ENCODE measurements around the gene DHRS2.

DNA sequence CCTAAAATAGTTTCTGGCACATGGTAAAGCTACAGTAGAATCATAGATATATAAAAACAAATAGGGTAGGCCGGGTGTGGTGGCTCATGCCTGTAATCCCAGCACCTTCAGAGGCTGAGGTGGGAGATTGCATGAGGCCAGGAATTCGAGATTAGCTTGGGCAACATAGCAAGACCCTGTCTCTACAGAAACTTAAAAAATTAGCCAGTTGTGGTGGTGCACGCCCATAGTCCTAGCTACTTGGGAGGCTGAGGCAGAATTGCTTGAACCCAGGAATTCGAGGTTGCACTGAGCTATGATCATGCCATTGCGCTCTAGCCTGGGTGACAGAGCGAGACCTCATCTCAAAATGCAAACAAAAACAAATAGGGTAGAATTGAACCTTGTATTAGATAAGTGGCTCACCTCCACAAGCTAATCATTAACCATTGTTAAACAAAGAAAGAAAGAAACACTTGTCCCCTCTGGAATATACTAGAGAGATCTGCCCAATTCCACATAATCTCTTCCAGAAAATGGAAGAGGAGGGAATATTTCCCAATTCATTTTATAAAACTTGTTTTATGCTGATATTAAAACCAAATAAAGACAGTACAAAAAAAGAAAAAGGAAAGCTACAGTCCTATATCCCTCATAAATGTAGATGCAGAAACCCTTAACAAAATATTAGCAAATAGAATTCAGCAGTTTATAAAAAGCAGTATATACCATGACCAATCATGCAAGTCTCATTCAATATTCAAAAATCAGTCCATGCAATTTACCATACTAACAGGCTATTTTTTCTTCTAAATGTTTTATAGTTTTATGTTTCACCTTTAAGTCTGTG is 22.7 kb upstream of the DHRS2 start:
- TF ChIP-seq, protein P1, sequence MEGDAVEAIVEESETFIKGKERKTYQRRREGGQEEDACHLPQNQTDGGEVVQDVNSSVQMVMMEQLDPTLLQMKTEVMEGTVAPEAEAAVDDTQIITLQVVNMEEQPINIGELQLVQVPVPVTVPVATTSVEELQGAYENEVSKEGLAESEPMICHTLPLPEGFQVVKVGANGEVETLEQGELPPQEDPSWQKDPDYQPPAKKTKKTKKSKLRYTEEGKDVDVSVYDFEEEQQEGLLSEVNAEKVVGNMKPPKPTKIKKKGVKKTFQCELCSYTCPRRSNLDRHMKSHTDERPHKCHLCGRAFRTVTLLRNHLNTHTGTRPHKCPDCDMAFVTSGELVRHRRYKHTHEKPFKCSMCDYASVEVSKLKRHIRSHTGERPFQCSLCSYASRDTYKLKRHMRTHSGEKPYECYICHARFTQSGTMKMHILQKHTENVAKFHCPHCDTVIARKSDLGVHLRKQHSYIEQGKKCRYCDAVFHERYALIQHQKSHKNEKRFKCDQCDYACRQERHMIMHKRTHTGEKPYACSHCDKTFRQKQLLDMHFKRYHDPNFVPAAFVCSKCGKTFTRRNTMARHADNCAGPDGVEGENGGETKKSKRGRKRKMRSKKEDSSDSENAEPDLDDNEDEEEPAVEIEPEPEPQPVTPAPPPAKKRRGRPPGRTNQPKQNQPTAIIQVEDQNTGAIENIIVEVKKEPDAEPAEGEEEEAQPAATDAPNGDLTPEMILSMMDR (conservative IDR thresholded peaks at IDR 0.05; ENCODE audit: low read length): no peak
- no peak for TF ChIP-seq EZH2phosphoT487 (IDR thresholded peaks at IDR 0.05; ENCODE audit: borderline replicate concordance, low read depth, low read length)

Measured in OCI-LY7 (cell line).